Mucosa of descending colon (tissue), 3 donors: Measurements from ENCODE around the gene BBS1. TPM values are rescaled to one million over a fixed set of nuclear protein-coding genes. Genes with fewer than 3 reads are reported as not detected.

Experiments
- ATAC-seq: fragments of 200-7000 bp; cut with Tn5 transposase; one replicate; pipeline ENCODE4 v1.9.1; 2020; ENCODE audit warnings: mild to moderate bottlenecking, moderate library complexity
- DNase-seq, 3 donors: peaks; one replicate each; pipeline ENCODE4 v3.0.0-alpha.2; 2020
- H3K36me3 ChIP-seq: fragments of 200-600 bp; one replicate; pipeline ENCODE4 v1.8.0; 2021; ENCODE audit warnings: low read depth, mild to moderate bottlenecking
- H3K4me1 ChIP-seq: fragments of 200-600 bp; one replicate; pipeline ENCODE4 v1.8.0; 2021; ENCODE audit warnings: low read depth, mild to moderate bottlenecking
- H3K4me3 ChIP-seq: fragments of 200-600 bp; one replicate; pipeline ENCODE4 v1.8.0; 2021; ENCODE audit warnings: mild to moderate bottlenecking
- H3K9me3 ChIP-seq: fragments of 200-600 bp; one replicate; pipeline ENCODE4 v1.8.0; 2021; ENCODE audit warnings: mild to moderate bottlenecking
- CTCF ChIP-seq: fragments of 200-600 bp; IDR thresholded peaks from one replicate; pipeline ENCODE4 v1.8.0; 2022; ENCODE audit warnings: antibody characterized with exemption, mild to moderate bottlenecking
- intact Hi-C, 2 donors: fragments of 100-400 bp; cut with DNase I in 1 of 2; cut with micrococcal nuclease in 1 of 2; formaldehyde crosslinking; loops; one replicate each; pipeline versions ENCODE4 v1.11.0 to v1.11.1; 2022; cut with DNase I, micrococcal nuclease
- total RNA-seq, 3 donors: library from RNA; stranded (reverse); fragmentation: NEBNext Ultra II Directional in 2 of 3; extraction: Animal tissue kit (Norgen Biotek cat#: 25700) in 2 of 3; gene quantifications; one replicate each; pipeline versions ENCODE4 v1.2.1 to v1.2.4, GENCODE V29; 2021 to 2023
- donor health status: DM: no; HTN: no; CAD: no; lungs with moderate emphysema.
- donor health status: DM: no; HTN: no; CAD: no.
- donor health status: DM: no; HTN: yes; CAD: no.

Gene BBS1
- total RNA-seq, 3 donors from 2014 or later: 27.7 to 49.3 (median 35.4) TPM

- Histone ChIP-seq H3K36me3 (no peaks in the 10 kb centered on the region), H3K4me1 (no peaks in the 10 kb centered on the region), H3K4me3 (no peak overlapping the region), H3K9me3 (no peaks in the 10 kb centered on the region)
- DNase-seq (no peak), ATAC-seq (no peak)
- intact Hi-C loops: no loop called here
- TF ChIP-seq CTCF: no peak
Measured at GRCh38 chr11:66484806-66485380, 25.5 kb upstream of the BBS1 start.

- no peak for DNase-seq
- H3K4me3 ChIP-seq: no peak overlapping the region
- intact Hi-C loops: no loop called here
- no peak for ATAC-seq
- H3K9me3 ChIP-seq: no peaks in the 10 kb centered on the region
- no peak for TF ChIP-seq CTCF
- no peaks in the 10 kb centered on the region for H3K36me3 ChIP-seq
- H3K4me1 ChIP-seq: no peaks in the 10 kb centered on the region
Measured at GRCh38 chr11:66488957-66489356, 21.5 kb upstream of the BBS1 start.

DNA sequence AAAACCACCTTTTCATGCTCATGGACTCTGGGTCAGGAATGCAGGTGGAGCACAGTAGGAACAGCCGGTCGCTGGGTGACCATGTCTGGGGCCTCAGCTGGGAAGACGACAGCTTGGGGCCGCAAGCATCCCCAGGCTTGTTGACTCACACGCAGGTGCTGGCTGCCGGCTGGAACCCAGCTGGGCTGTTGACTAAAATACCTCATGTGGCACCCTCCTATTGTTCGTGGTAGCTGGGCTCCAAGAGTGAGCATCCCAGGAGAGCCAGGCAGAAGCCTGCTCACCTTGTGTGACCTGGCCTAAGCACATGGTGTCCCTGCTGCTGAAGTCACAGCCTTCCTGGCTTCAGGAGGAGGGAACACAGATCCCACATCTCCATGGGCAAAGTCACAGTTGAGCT, 20.8 kb upstream of the BBS1 start:
- DNase-seq: no peak

DNA sequence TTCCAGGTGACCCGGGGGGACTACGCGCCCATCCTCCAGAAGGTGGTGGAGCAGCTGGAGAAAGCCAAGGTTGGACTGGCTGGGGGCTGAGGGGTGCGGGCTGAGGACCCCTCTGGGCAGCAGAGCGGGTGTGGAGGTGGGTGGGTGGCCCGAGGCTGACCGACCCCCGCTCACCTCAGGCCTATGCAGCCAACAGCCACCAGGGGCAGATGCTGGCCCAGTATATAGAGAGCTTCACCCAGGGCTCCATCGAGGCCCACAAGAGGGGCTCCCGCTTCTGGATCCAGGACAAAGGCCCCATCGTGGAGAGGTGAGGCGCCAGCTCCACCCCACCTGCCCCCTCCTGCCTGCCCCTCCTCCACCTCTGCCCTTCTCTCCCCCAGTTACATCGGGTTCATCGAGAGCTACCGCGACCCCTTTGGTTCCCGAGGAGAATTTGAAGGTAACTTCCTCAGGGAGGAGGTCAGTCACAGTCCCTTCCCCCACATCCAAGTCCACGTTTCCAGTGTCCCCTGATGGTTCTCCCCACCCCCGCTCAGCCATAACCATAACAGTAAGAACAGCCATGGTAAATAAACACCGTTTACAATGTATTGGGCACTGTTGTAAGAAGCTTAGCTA, 19.0 kb upstream of the BBS1 start:
- no peak for TF ChIP-seq CTCF
- no peaks in the 10 kb centered on the region for H3K4me1 ChIP-seq
- ATAC-seq (no peak), DNase-seq (no peak)
- intact Hi-C loops: no loop called here
- no peak overlapping the region for H3K4me3 ChIP-seq
- no peaks in the 10 kb centered on the region for H3K36me3 ChIP-seq
- no peaks in the 10 kb centered on the region for H3K9me3 ChIP-seq

More for the DNA sequence above, 20.8 kb upstream of the BBS1 start:
- no peak for ATAC-seq
- Histone ChIP-seq H3K4me1 (no peaks in the 10 kb centered on the region), H3K36me3 (no peaks in the 10 kb centered on the region), H3K4me3 (no peak overlapping the region), H3K9me3 (no peaks in the 10 kb centered on the region)
- no peak for TF ChIP-seq CTCF
- intact Hi-C loops: no loop called here

GRCh38 chr11:66492161-66492865, 18.1 kb upstream of the BBS1 start:
- no peaks in the 10 kb centered on the region for H3K36me3 ChIP-seq
- H3K4me1 ChIP-seq: no peaks in the 10 kb centered on the region
- H3K9me3 ChIP-seq: no peaks in the 10 kb centered on the region
- DNase-seq (no peak), ATAC-seq (no peak)
- intact Hi-C loops: no loop called here
- H3K4me3 ChIP-seq: no peak overlapping the region
- no peak for TF ChIP-seq CTCF
